ENCODE measurements around the gene NIPAL3. TPM values are rescaled to one million over a fixed set of nuclear protein-coding genes. Genes with fewer than 3 reads are reported as not detected.

Gene NIPAL3
- total RNA-seq, 1 experiment from 2014 or later: 6.5 TPM

DNA sequence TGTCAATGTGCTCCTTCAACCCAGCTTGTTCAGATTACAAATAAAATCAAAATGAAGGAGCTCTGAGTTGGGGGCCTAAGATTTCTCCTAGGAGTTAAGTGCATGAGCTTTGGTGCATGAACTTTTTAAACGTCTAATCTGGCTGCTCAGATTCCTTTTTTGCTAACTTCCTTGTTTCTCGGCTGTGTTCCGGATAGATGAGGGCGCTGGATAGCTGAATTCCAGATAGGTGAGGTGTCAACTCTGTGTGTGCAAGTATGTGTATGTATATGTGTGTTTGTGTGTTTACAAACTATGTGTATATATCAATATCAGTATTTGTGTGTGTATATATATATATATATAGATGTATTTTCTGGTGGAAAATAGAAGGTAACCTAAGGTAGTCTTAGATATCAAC, 49.5 kb downstream of the NIPAL3 start:
- Histone ChIP-seq H3K4me1 (ENCODE audit: insufficient read depth, low read length, poor library complexity, severe bottlenecking) (peaks cover 8% of the 10 kb centered on the region), H3K27me3 (replicated peaks; ENCODE audit: insufficient read depth, low read depth, low read length, poor library complexity) (no peaks in the 10 kb centered on the region), H3K4me3 (ENCODE audit: low read depth, low read length, poor library complexity, severe bottlenecking) (no peak overlapping the region), H3K9me3 (ENCODE audit: low read depth, low read length, poor library complexity, severe bottlenecking) (no peaks in the 10 kb centered on the region), H3K27ac (ENCODE audit: low read depth, low read length, poor library complexity, severe bottlenecking) (no peak overlapping the region), H3K36me3 (ENCODE audit: insufficient read depth, low read length, poor library complexity, severe bottlenecking) (no peaks in the 10 kb centered on the region)
- ChIA-PET POLR2A (ENCODE audit: low non-redundant PET) (no interaction called here), CTCF (no interaction called here)
- no TSS peak for BruUV-seq (replicated peaks)
- intact Hi-C loops (cut with micrococcal nuclease; ENCODE audit: unreplicated experiment): no loop called here
- no peak for TF ChIP-seq EZH2 (IDR thresholded peaks at IDR 0.05; ENCODE audit: borderline replicate concordance, low read depth, low read length, poor library complexity, severe bottlenecking)
- TF ChIP-seq, protein P1, sequence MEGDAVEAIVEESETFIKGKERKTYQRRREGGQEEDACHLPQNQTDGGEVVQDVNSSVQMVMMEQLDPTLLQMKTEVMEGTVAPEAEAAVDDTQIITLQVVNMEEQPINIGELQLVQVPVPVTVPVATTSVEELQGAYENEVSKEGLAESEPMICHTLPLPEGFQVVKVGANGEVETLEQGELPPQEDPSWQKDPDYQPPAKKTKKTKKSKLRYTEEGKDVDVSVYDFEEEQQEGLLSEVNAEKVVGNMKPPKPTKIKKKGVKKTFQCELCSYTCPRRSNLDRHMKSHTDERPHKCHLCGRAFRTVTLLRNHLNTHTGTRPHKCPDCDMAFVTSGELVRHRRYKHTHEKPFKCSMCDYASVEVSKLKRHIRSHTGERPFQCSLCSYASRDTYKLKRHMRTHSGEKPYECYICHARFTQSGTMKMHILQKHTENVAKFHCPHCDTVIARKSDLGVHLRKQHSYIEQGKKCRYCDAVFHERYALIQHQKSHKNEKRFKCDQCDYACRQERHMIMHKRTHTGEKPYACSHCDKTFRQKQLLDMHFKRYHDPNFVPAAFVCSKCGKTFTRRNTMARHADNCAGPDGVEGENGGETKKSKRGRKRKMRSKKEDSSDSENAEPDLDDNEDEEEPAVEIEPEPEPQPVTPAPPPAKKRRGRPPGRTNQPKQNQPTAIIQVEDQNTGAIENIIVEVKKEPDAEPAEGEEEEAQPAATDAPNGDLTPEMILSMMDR (conservative IDR thresholded peaks at IDR 0.05; ENCODE audit: low read depth, low read length): no peak
- DNase-seq (ENCODE audit: low spot score): no peak

DNA sequence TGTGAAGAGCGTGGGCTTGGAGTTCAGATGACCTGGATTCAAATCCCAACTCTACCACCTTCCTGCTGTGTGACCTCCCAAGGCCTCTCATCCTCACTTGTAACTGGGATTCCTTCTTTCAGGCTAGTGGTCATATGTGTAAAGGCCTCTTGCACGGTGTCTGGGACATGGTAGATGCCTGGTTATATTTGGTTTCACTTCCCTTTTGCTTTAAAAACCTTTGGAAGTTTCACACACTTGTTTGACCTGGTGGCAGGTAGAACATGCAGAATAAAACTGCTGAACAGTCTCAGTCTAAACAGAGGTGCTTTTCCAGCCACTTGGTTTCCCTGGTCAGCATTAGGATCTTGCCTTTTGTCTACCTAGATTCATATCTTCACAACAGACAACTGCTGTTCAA, 50.0 kb downstream of the NIPAL3 start:
- intact Hi-C loops (cut with micrococcal nuclease; ENCODE audit: unreplicated experiment): no loop called here
- Histone ChIP-seq H3K27ac (ENCODE audit: low read depth, low read length, poor library complexity, severe bottlenecking) (no peak overlapping the region), H3K27me3 (replicated peaks; ENCODE audit: insufficient read depth, low read depth, low read length, poor library complexity) (no peaks in the 10 kb centered on the region), H3K36me3 (ENCODE audit: insufficient read depth, low read length, poor library complexity, severe bottlenecking) (no peaks in the 10 kb centered on the region), H3K4me1 (ENCODE audit: insufficient read depth, low read length, poor library complexity, severe bottlenecking) (peaks cover 8% of the 10 kb centered on the region), H3K9me3 (ENCODE audit: low read depth, low read length, poor library complexity, severe bottlenecking) (no peaks in the 10 kb centered on the region), H3K4me3 (ENCODE audit: low read depth, low read length, poor library complexity, severe bottlenecking) (no peak overlapping the region)
- POLR2A ChIA-PET (ENCODE audit: low non-redundant PET): no interaction called here
- TF ChIP-seq, protein P1 (conservative IDR thresholded peaks at IDR 0.05; ENCODE audit: low read depth, low read length): no peak
- TF ChIP-seq EZH2 (IDR thresholded peaks at IDR 0.05; ENCODE audit: borderline replicate concordance, low read depth, low read length, poor library complexity, severe bottlenecking): no peak
- BruUV-seq (replicated peaks): no TSS peak
- CTCF ChIA-PET: no interaction called here
- no peak for DNase-seq (ENCODE audit: low spot score)

DNA sequence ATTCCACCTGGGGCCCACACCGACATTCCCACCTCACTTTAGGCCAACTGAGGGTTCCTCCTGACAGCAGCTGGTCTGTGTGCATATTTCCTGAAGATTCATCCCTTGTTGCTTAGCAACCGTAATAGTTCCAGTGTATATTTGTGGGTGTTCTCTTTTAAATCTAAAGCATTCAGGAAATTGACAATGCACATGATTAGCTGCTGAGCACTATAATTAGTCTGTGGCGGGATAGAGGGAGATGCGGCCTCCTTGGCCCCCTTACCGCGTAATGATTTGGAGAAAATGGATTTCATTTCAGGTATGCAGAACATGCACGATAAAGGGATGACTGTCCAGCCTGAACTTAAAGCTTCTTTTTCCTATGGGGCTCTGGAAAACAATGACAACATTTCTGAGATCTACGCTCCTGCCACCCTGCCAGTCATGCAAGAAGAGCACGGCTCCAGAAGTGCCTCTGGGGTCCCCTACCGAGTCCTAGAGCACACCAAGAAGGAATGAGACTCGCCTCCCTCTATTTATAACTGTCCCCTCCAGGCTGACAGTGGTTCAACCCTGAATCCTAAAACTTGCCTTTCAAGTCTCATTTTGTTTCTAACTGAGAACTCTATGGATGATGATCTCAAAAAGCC, 53.2 kb downstream of the NIPAL3 start:
- DNase-seq (ENCODE audit: low spot score): no peak
- Histone ChIP-seq H3K4me1 (ENCODE audit: insufficient read depth, low read length, poor library complexity, severe bottlenecking) (peaks cover 8% of the 10 kb centered on the region), H3K27ac (ENCODE audit: low read depth, low read length, poor library complexity, severe bottlenecking) (no peak overlapping the region), H3K36me3 (ENCODE audit: insufficient read depth, low read length, poor library complexity, severe bottlenecking) (no peaks in the 10 kb centered on the region), H3K4me3 (ENCODE audit: low read depth, low read length, poor library complexity, severe bottlenecking) (no peak overlapping the region), H3K27me3 (replicated peaks; ENCODE audit: insufficient read depth, low read depth, low read length, poor library complexity) (no peaks in the 10 kb centered on the region), H3K9me3 (ENCODE audit: low read depth, low read length, poor library complexity, severe bottlenecking) (no peaks in the 10 kb centered on the region)
- no TSS peak for BruUV-seq (replicated peaks)
- ChIA-PET POLR2A (ENCODE audit: low non-redundant PET) (no interaction called here), CTCF (no interaction called here)
- TF ChIP-seq, protein P1 (conservative IDR thresholded peaks at IDR 0.05; ENCODE audit: low read depth, low read length): no peak
- no peak for TF ChIP-seq EZH2 (IDR thresholded peaks at IDR 0.05; ENCODE audit: borderline replicate concordance, low read depth, low read length, poor library complexity, severe bottlenecking)
- intact Hi-C loops (cut with micrococcal nuclease; ENCODE audit: unreplicated experiment): no loop called here
